ENCODE data around the gene SCMH1.
A peak's percentile ranks its signal among the peaks of the same experiment; 100 is the strongest.

The SCMH1 gene

DNA sequence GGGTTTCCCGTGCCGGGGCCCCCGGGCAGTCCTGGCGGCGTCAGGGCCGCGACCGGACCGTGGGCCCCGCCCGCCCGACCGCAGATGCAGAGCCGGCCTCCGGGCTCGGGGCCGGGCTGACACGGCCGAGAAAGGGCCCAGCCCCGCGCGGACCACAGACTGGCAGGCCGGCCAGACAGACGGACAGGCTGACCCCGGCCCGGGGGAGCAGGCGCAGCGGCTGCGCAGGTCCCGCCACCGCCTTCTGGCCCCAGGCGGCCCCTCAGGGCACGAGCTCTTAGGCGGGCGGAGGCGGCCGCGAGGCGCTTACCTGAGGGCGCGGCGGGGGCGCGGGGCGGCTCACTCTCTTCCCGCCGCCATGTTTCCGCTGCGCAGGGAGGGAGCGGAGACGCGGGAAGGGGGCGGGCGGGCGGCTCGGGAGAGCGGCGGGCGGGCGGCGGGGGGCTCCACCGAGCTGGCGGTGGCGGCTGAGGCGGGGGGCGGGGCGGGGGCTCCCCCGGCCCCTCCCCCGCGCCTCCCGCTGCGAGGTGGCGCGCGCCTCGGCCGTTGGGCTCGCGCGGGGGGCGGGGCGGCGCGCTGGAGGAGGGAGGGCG is at the start of gene SCMH1:
SCMH1 (minus strand) TSS at position 558 of the 593 bp plus-strand sequence. CDS start 56,173 bp downstream, outside the sequence.
- no peaks in the 10 kb centered on the region for H3K36me3 ChIP-seq (ENCODE audit: low read length)
- peaks cover 11% of the 10 kb centered on the region for H3F3A ChIP-seq (ENCODE audit: insufficient read depth)
- no peaks in the 10 kb centered on the region for H3K27me3 ChIP-seq (ENCODE audit: low read length)
- no peaks in the 10 kb centered on the region for H4K20me1 ChIP-seq (ENCODE audit: low read depth, low read length)
- H3K9me3 ChIP-seq (ENCODE audit: insufficient read depth, low read length), result no peaks in the 10 kb centered on the region
- peaks cover 52% of the 10 kb centered on the region for H3K79me2 ChIP-seq (ENCODE audit: insufficient read depth, low read length)
- peak within 1 kb of the TSS; percentile 91 for H3K27ac ChIP-seq (ENCODE audit: low read depth, low read length)
- TF ChIP-seq, protein P1, sequence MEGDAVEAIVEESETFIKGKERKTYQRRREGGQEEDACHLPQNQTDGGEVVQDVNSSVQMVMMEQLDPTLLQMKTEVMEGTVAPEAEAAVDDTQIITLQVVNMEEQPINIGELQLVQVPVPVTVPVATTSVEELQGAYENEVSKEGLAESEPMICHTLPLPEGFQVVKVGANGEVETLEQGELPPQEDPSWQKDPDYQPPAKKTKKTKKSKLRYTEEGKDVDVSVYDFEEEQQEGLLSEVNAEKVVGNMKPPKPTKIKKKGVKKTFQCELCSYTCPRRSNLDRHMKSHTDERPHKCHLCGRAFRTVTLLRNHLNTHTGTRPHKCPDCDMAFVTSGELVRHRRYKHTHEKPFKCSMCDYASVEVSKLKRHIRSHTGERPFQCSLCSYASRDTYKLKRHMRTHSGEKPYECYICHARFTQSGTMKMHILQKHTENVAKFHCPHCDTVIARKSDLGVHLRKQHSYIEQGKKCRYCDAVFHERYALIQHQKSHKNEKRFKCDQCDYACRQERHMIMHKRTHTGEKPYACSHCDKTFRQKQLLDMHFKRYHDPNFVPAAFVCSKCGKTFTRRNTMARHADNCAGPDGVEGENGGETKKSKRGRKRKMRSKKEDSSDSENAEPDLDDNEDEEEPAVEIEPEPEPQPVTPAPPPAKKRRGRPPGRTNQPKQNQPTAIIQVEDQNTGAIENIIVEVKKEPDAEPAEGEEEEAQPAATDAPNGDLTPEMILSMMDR (IDR thresholded peaks at IDR 0.05; ENCODE audit: insufficient read depth, low read length, poor library complexity, severe bottlenecking), result no peak
- TF ChIP-seq EZH2phosphoT487 (conservative IDR thresholded peaks at IDR 0.05; ENCODE audit: low read length), result no peak
- peak within 1 kb of the TSS; percentile 82 for H3K4me3 ChIP-seq (ENCODE audit: insufficient read depth, low read length, poor library complexity, severe bottlenecking)
- H2AFZ ChIP-seq (ENCODE audit: low read depth, low read length, severe bottlenecking), result peak within 1 kb of the TSS; percentile 81
- no peaks in the 10 kb centered on the region for H3K9me2 ChIP-seq (replicated peaks; ENCODE audit: insufficient read depth, low read length)
- peak within 1 kb of the TSS; percentile 99 for H3K4me2 ChIP-seq (ENCODE audit: low read depth, low read length, poor library complexity, severe bottlenecking)
- H3K9ac ChIP-seq (ENCODE audit: low read length), result peak within 1 kb of the TSS; percentile 90

DNA sequence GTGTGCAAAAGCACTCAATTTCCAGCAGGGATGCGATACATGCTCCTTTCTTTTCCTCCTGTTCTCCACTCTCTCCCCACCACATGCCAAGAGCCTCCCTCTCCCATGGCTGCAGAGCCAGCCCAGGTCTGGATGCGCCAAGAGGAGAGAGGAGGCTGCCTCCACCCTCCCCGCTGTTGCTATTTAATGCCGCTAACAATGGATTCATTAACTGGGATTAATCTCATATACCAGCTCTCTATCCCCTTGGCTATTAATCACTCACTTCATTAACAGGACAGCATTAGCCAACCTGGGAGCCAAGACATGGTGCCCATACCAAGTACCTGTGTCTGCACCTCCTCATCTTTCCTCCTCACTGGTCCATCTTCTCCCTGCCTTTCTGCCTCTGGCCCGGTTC is 49.1 kb upstream of the SCMH1 start:
- no peaks in the 10 kb centered on the region for H4K20me1 ChIP-seq (ENCODE audit: low read depth, low read length)
- no peaks in the 10 kb centered on the region for H3K9me3 ChIP-seq (ENCODE audit: insufficient read depth, low read length)
- no peaks in the 10 kb centered on the region for H3F3A ChIP-seq (ENCODE audit: insufficient read depth)
- no peaks in the 10 kb centered on the region for H3K9me2 ChIP-seq (replicated peaks; ENCODE audit: insufficient read depth, low read length)
- H3K27me3 ChIP-seq (ENCODE audit: low read length), result no peaks in the 10 kb centered on the region
- H3K27ac ChIP-seq (ENCODE audit: low read depth, low read length), result no peak overlapping the region
- no peak overlapping the region for H2AFZ ChIP-seq (ENCODE audit: low read depth, low read length, severe bottlenecking)
- H3K36me3 ChIP-seq (ENCODE audit: low read length), result no peaks in the 10 kb centered on the region
- no peak overlapping the region for H3K9ac ChIP-seq (ENCODE audit: low read length)
- no peak overlapping the region for H3K4me2 ChIP-seq (ENCODE audit: low read depth, low read length, poor library complexity, severe bottlenecking)
- TF ChIP-seq EZH2phosphoT487 (conservative IDR thresholded peaks at IDR 0.05; ENCODE audit: low read length), result no peak
- TF ChIP-seq, protein P1 (IDR thresholded peaks at IDR 0.05; ENCODE audit: insufficient read depth, low read length, poor library complexity, severe bottlenecking), result no peak
- no peaks in the 10 kb centered on the region for H3K79me2 ChIP-seq (ENCODE audit: insufficient read depth, low read length)
- no peak overlapping the region for H3K4me3 ChIP-seq (ENCODE audit: insufficient read depth, low read length, poor library complexity, severe bottlenecking)

DNA sequence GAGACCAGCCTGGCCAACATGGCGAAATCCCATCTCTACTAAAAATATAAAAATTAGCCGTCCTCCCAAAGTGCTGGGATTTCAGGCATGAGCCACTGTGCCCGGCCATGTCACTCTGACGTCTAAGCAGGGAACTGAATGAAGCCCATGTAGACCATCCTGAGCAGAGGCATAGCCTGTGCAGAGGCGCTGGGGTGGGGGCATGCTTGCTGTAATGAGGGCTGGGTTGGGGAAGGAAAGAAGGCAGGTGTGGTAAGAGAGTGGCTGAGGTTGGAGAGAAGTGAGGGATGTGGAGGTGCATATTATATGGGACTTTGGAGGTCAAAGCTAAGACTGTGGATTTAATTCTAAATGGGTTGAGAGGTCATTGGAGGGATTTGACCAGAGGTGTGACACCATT is 47.1 kb upstream of the SCMH1 start:
- no peaks in the 10 kb centered on the region for H3K9me2 ChIP-seq (replicated peaks; ENCODE audit: insufficient read depth, low read length)
- H2AFZ ChIP-seq (ENCODE audit: low read depth, low read length, severe bottlenecking), result no peak overlapping the region
- H3K4me2 ChIP-seq (ENCODE audit: low read depth, low read length, poor library complexity, severe bottlenecking), result no peak overlapping the region
- H3K4me3 ChIP-seq (ENCODE audit: insufficient read depth, low read length, poor library complexity, severe bottlenecking), result no peak overlapping the region
- H3K36me3 ChIP-seq (ENCODE audit: low read length), result no peaks in the 10 kb centered on the region
- H3K27me3 ChIP-seq (ENCODE audit: low read length), result no peaks in the 10 kb centered on the region
- no peak overlapping the region for H3K9ac ChIP-seq (ENCODE audit: low read length)
- TF ChIP-seq, protein P1 (IDR thresholded peaks at IDR 0.05; ENCODE audit: insufficient read depth, low read length, poor library complexity, severe bottlenecking), result no peak
- no peak for TF ChIP-seq EZH2phosphoT487 (conservative IDR thresholded peaks at IDR 0.05; ENCODE audit: low read length)
- H4K20me1 ChIP-seq (ENCODE audit: low read depth, low read length), result no peaks in the 10 kb centered on the region
- H3K9me3 ChIP-seq (ENCODE audit: insufficient read depth, low read length), result no peaks in the 10 kb centered on the region
- H3K27ac ChIP-seq (ENCODE audit: low read depth, low read length), result no peak overlapping the region
- no peaks in the 10 kb centered on the region for H3K79me2 ChIP-seq (ENCODE audit: insufficient read depth, low read length)
- H3F3A ChIP-seq (ENCODE audit: insufficient read depth), result no peaks in the 10 kb centered on the region
